AML-193 (cell line): ENCODE data around the gene MCOLN1.

ENCODE experiments used
- DNase-seq, 2 experiments: peaks; one replicate each; lab custom pipeline; 2025; lab: John Stamatoyannopoulos, UW

The MCOLN1 gene

GRCh38 chr19:7502552-7502951 lies 19.9 kb upstream of the MCOLN1 start:
- DNase-seq, result no peak

GRCh38 chr19:7504684-7505083 lies 17.7 kb upstream of the MCOLN1 start:
- DNase-seq, result no peak

GRCh38 chr19:7505288-7505681 lies 17.1 kb upstream of the MCOLN1 start:
- no peak for DNase-seq

GRCh38 chr19:7505682-7506384 lies 16.6 kb upstream of the MCOLN1 start:
- no peak for DNase-seq

GRCh38 chr19:7506385-7507328 lies 15.8 kb upstream of the MCOLN1 start:
- no peak for DNase-seq

GRCh38 chr19:7507884-7508283 lies 14.5 kb upstream of the MCOLN1 start:
- no peak for DNase-seq

- DNase-seq, result peak in 1 of 2 experiments; percentile 19
Observed at GRCh38 chr19:7509625-7510024, 12.8 kb upstream of the MCOLN1 start.

- no peak for DNase-seq
Observed at GRCh38 chr19:7512400-7512851, 10.0 kb upstream of the MCOLN1 start.

GRCh38 chr19:7513809-7514642 lies 8.4 kb upstream of the MCOLN1 start:
- no peak for DNase-seq

- DNase-seq, result no peak
Observed at GRCh38 chr19:7515110-7515644, 7.2 kb upstream of the MCOLN1 start.

- no peak for DNase-seq
Observed at GRCh38 chr19:7515645-7516151, 6.7 kb upstream of the MCOLN1 start, which contains the start of gene ZNF358. Gene ZNF358, plus strand, starts transcription at chr19:7516103. Its CDS starts 3,140 bp downstream, at chr19:7519243.

- no peak for DNase-seq
Observed at GRCh38 chr19:7516333-7516732, 6.1 kb upstream of the MCOLN1 start.

GRCh38 chr19:7516878-7517277 lies 5.5 kb upstream of the MCOLN1 start:
- DNase-seq, result no peak

- DNase-seq, result no peak
Observed at GRCh38 chr19:7519361-7520130, 2.9 kb upstream of the MCOLN1 start.

- DNase-seq, result no peak
Observed at GRCh38 chr19:7520131-7521051, 2.0 kb upstream of the MCOLN1 start.

- no peak for DNase-seq
Observed at GRCh38 chr19:7521551-7522071, 813 bp upstream of the MCOLN1 start.

- no peak for DNase-seq
Observed at GRCh38 chr19:7522923-7523667, 671 bp downstream of the MCOLN1 start.

- no peak for DNase-seq
Observed at GRCh38 chr19:7524523-7524922, 2.1 kb downstream of the MCOLN1 start.
